ENCODE data around the gene ZSCAN5B.
"Not testable (repeated sequence)": the region's sequence is repeated elsewhere in the genome, so short reads cannot be mapped to it uniquely, and the experiment has no call there.

The ZSCAN5B gene

DNA sequence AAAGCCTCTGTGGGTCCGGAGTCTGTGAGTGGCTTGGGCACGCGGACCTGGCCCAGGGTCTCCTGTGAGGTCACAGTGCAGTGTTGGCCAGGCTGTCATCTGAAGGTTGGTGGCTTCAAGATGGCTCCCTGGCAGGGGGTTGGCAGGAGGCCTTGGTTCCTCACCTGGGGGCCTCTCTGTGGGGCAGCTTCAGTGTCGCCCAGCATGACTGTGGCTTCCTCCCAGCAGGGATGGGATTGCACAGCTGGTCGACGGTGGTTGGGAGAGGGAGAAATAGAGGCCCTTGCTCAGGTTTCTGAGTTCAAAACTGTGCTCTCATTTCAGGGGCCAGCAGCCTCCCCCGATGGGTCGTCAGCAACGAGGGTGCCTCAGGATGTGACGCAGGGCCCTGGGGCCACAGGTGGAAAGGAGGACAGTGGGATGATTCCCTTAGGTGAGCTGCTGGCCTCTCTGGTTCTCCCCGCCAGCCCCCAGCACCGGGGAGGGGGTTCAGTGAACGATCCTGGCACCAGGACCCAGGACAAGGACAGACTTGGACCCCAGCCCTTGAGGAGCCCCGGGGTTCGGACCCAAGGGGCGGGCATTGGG lies 39.3 kb downstream of the ZSCAN5B start:
- no peak overlapping the region for H3K27ac ChIP-seq (ENCODE audit: low read depth, low read length, severe bottlenecking)
- 97% methylated on average over 13 of the region's 16 CpGs for WGBS, 2 experiments (ENCODE audit: insufficient coverage in 2 of 2)
- H3K4me1 ChIP-seq (ENCODE audit: control insufficient read depth, insufficient read depth, low read length, poor library complexity, severe bottlenecking), result peaks cover 14% of the 10 kb centered on the region
- H3K4me3 ChIP-seq (ENCODE audit: extremely low read depth, insufficient read depth, low read length, poor library complexity, severe bottlenecking), result no peak overlapping the region
- H3K9me3 ChIP-seq (ENCODE audit: control insufficient read depth, low read length), result no peaks in the 10 kb centered on the region
- H3K36me3 ChIP-seq (ENCODE audit: control insufficient read depth, insufficient read depth, low read length), result peaks cover 48% of the 10 kb centered on the region

GRCh38 chr19:56156768-56157167 lies 40.8 kb downstream of the ZSCAN5B start:
- Histone ChIP-seq H3K27ac (ENCODE audit: low read depth, low read length, severe bottlenecking) (no peak overlapping the region), H3K36me3 (ENCODE audit: control insufficient read depth, insufficient read depth, low read length) (peaks cover 48% of the 10 kb centered on the region), H3K9me3 (ENCODE audit: control insufficient read depth, low read length) (no peaks in the 10 kb centered on the region), H3K4me1 (ENCODE audit: control insufficient read depth, insufficient read depth, low read length, poor library complexity, severe bottlenecking) (peaks cover 11% of the 10 kb centered on the region), H3K4me3 (ENCODE audit: extremely low read depth, insufficient read depth, low read length, poor library complexity, severe bottlenecking) (no peak overlapping the region)
- 95 to 96% methylated on average over 10 to 11 of the region's 11 CpGs for WGBS, 2 experiments (ENCODE audit: insufficient coverage in 2 of 2)

GRCh38 chr19:56155124-56155687 lies 42.4 kb downstream of the ZSCAN5B start:
- WGBS, 2 experiments (ENCODE audit: insufficient coverage in 2 of 2), result 74 to 80% methylated on average over 13 to 14 of the region's 17 CpGs
- Histone ChIP-seq H3K9me3 (ENCODE audit: control insufficient read depth, low read length) (no peaks in the 10 kb centered on the region), H3K36me3 (ENCODE audit: control insufficient read depth, insufficient read depth, low read length) (peaks cover 45% of the 10 kb centered on the region)

GRCh38 chr19:56153507-56153906 lies 44.1 kb downstream of the ZSCAN5B start:
- 17 to 24% methylated on average over 5 to 6 of the region's 6 CpGs for WGBS, 2 experiments (ENCODE audit: insufficient coverage in 2 of 2)
- Histone ChIP-seq H3K4me3 (ENCODE audit: extremely low read depth, insufficient read depth, low read length, poor library complexity, severe bottlenecking) (no peak overlapping the region), H3K36me3 (ENCODE audit: control insufficient read depth, insufficient read depth, low read length) (peaks cover 47% of the 10 kb centered on the region), H3K4me1 (ENCODE audit: control insufficient read depth, insufficient read depth, low read length, poor library complexity, severe bottlenecking) (peaks cover 11% of the 10 kb centered on the region), H3K27ac (ENCODE audit: low read depth, low read length, severe bottlenecking) (peak overlapping the region; percentile 46), H3K9me3 (ENCODE audit: control insufficient read depth, low read length) (no peaks in the 10 kb centered on the region)

More at GRCh38 chr19:56155124-56155687, 42.4 kb downstream of the ZSCAN5B start:
- no peak overlapping the region for H3K27ac ChIP-seq (ENCODE audit: low read depth, low read length, severe bottlenecking)
- no peak overlapping the region for H3K4me3 ChIP-seq (ENCODE audit: extremely low read depth, insufficient read depth, low read length, poor library complexity, severe bottlenecking)
- H3K4me1 ChIP-seq (ENCODE audit: control insufficient read depth, insufficient read depth, low read length, poor library complexity, severe bottlenecking), result peaks cover 11% of the 10 kb centered on the region

GRCh38 chr19:56152644-56153043 lies 44.9 kb downstream of the ZSCAN5B start:
- H3K36me3 ChIP-seq (ENCODE audit: control insufficient read depth, insufficient read depth, low read length), result peaks cover 51% of the 10 kb centered on the region
- H3K27ac ChIP-seq (ENCODE audit: low read depth, low read length, severe bottlenecking), result peak overlapping the region; percentile 46
- no peaks in the 10 kb centered on the region for H3K9me3 ChIP-seq (ENCODE audit: control insufficient read depth, low read length)
- WGBS, 2 experiments (ENCODE audit: insufficient coverage in 2 of 2), result 84 to 85% methylated on average over 2 of the region's 2 CpGs
- H3K4me1 ChIP-seq (ENCODE audit: control insufficient read depth, insufficient read depth, low read length, poor library complexity, severe bottlenecking), result peaks cover 11% of the 10 kb centered on the region
- H3K4me3 ChIP-seq (ENCODE audit: extremely low read depth, insufficient read depth, low read length, poor library complexity, severe bottlenecking), result no peak overlapping the region

GRCh38 chr19:56150358-56150757 lies 47.2 kb downstream of the ZSCAN5B start:
- H3K4me3 ChIP-seq (ENCODE audit: extremely low read depth, insufficient read depth, low read length, poor library complexity, severe bottlenecking), result no peak overlapping the region
- H3K27ac ChIP-seq (ENCODE audit: low read depth, low read length, severe bottlenecking), result no peak overlapping the region
- H3K4me1 ChIP-seq (ENCODE audit: control insufficient read depth, insufficient read depth, low read length, poor library complexity, severe bottlenecking), result peaks cover 11% of the 10 kb centered on the region
- WGBS, 2 experiments (ENCODE audit: insufficient coverage in 2 of 2), result 93 to 96% methylated on average over 7 to 8 of the region's 11 CpGs
- peaks cover 51% of the 10 kb centered on the region for H3K36me3 ChIP-seq (ENCODE audit: control insufficient read depth, insufficient read depth, low read length)
- no peaks in the 10 kb centered on the region for H3K9me3 ChIP-seq (ENCODE audit: control insufficient read depth, low read length)

- Histone ChIP-seq H3K36me3 (ENCODE audit: control insufficient read depth, insufficient read depth, low read length) (peaks cover 49% of the 10 kb centered on the region), H3K9me3 (ENCODE audit: control insufficient read depth, low read length) (no peaks in the 10 kb centered on the region), H3K4me3 (ENCODE audit: extremely low read depth, insufficient read depth, low read length, poor library complexity, severe bottlenecking) (no peak overlapping the region), H3K27ac (ENCODE audit: low read depth, low read length, severe bottlenecking) (no peak overlapping the region), H3K4me1 (ENCODE audit: control insufficient read depth, insufficient read depth, low read length, poor library complexity, severe bottlenecking) (peaks cover 11% of the 10 kb centered on the region)
- WGBS, 2 experiments (ENCODE audit: insufficient coverage in 2 of 2), result 100% methylated on average over 3 to 4 of the region's 5 CpGs
Observed at GRCh38 chr19:56149656-56150038, 47.9 kb downstream of the ZSCAN5B start.

DNA sequence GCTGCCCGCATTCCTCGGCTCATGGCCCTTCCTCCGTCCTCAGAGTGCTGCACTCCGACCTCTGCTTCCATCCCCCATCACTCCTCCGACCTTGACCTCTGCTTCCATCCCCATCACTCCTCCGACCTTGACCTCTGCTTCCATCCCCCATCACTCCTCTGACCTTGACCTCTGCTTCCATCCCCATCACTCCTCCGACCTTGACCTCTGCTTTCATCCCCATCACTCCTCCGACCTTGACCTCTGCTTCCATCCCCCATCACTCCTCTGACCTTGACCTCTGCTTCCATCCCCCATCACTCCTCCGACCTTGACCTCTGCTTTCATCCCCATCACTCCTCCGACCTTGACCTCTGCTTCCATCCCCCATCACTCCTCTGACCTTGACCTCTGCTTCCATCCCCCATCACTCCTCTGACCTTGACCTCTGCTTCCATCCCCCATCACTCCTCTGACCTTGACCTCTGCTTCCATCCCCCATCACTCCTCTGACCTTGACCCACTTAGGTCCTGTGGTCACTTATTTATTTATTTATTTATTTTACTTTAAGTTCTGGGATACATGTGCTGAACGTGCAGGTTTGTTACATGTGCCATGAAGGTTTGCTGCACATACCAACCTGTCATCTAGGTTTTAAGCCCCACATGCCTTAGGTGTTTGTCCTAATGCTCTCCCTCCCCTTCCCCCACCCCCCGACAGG lies 48.5 kb downstream of the ZSCAN5B start:
- peaks cover 11% of the 10 kb centered on the region for H3K4me1 ChIP-seq (ENCODE audit: control insufficient read depth, insufficient read depth, low read length, poor library complexity, severe bottlenecking)
- 95 to 98% methylated on average over 6 to 11 of the region's 12 CpGs for WGBS, 2 experiments (ENCODE audit: insufficient coverage in 2 of 2)

GRCh38 chr19:56148096-56148495 lies 49.5 kb downstream of the ZSCAN5B start:
- Histone ChIP-seq H3K4me3 (ENCODE audit: extremely low read depth, insufficient read depth, low read length, poor library complexity, severe bottlenecking) (no peak overlapping the region), H3K27ac (ENCODE audit: low read depth, low read length, severe bottlenecking) (no peak overlapping the region), H3K36me3 (ENCODE audit: control insufficient read depth, insufficient read depth, low read length) (peaks cover 50% of the 10 kb centered on the region), H3K4me1 (ENCODE audit: control insufficient read depth, insufficient read depth, low read length, poor library complexity, severe bottlenecking) (peaks cover 3% of the 10 kb centered on the region), H3K9me3 (ENCODE audit: control insufficient read depth, low read length) (no peaks in the 10 kb centered on the region)
- 92 to 97% methylated on average over 12 of the region's 15 CpGs for WGBS, 2 experiments (ENCODE audit: insufficient coverage in 2 of 2)

More for the DNA sequence above, 48.5 kb downstream of the ZSCAN5B start:
- H3K27ac ChIP-seq (ENCODE audit: low read depth, low read length, severe bottlenecking); H3K9me3 ChIP-seq (ENCODE audit: control insufficient read depth, low read length); H3K4me3 ChIP-seq (ENCODE audit: extremely low read depth, insufficient read depth, low read length, poor library complexity, severe bottlenecking): not testable (repeated sequence)
- peaks cover 47% of the 10 kb centered on the region for H3K36me3 ChIP-seq (ENCODE audit: control insufficient read depth, insufficient read depth, low read length)

DNA sequence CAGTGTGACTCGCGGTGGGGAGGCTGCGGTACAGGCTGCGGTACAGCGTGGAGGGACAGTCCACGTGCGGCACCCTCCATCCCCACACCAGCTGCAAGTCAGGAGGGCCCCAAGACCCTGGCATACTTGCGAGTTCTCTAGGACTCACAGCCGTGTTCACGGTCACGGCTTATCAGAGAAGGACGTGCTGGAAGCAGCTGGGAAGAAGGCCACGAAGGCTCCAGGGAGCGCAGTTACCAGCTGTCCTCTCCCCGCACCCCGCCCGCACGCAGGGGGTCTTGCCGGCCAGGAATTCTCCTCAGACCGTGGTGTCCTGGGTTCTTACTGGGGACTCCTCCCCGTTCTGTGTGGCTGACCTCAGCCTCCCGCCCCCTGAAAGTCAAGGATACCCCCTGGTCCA lies 50.3 kb downstream of the ZSCAN5B start:
- Histone ChIP-seq H3K4me3 (ENCODE audit: extremely low read depth, insufficient read depth, low read length, poor library complexity, severe bottlenecking) (no peak overlapping the region), H3K4me1 (ENCODE audit: control insufficient read depth, insufficient read depth, low read length, poor library complexity, severe bottlenecking) (no peaks in the 10 kb centered on the region), H3K36me3 (ENCODE audit: control insufficient read depth, insufficient read depth, low read length) (peaks cover 51% of the 10 kb centered on the region), H3K27ac (ENCODE audit: low read depth, low read length, severe bottlenecking) (no peak overlapping the region), H3K9me3 (ENCODE audit: control insufficient read depth, low read length) (no peaks in the 10 kb centered on the region)
- 98% methylated on average over 14 to 22 of the region's 22 CpGs for WGBS, 2 experiments (ENCODE audit: insufficient coverage in 2 of 2)

DNA sequence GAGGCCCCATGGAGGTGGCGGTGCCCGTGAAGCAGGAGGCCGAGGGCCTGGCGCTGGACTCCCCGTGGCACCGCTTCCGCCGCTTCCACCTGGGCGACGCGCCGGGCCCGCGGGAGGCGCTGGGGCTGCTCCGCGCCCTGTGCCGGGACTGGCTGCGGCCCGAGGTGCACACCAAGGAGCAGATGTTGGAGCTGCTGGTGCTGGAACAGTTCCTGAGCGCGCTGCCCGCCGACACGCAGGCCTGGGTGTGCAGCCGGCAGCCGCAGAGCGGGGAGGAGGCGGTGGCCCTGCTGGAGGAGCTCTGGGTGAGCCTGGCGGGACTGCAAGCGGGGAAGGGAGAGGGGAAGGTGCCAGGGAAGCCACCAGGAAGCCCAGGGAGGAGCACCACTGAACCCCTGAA lies 50.7 kb downstream of the ZSCAN5B start:
- H3K4me3 ChIP-seq (ENCODE audit: extremely low read depth, insufficient read depth, low read length, poor library complexity, severe bottlenecking), result no peak overlapping the region
- no peaks in the 10 kb centered on the region for H3K4me1 ChIP-seq (ENCODE audit: control insufficient read depth, insufficient read depth, low read length, poor library complexity, severe bottlenecking)
- WGBS, 2 experiments (ENCODE audit: insufficient coverage in 2 of 2), result 98 to 99% methylated on average over 23 to 29 of the region's 31 CpGs
- no peaks in the 10 kb centered on the region for H3K9me3 ChIP-seq (ENCODE audit: control insufficient read depth, low read length)
- H3K36me3 ChIP-seq (ENCODE audit: control insufficient read depth, insufficient read depth, low read length), result peaks cover 51% of the 10 kb centered on the region
- H3K27ac ChIP-seq (ENCODE audit: low read depth, low read length, severe bottlenecking), result no peak overlapping the region

Measured in mesodermal cell (in vitro differentiated cells).